22Rv1 (cell line): ENCODE measurements around the gene GCC1.
"Not testable (repeated sequence)": the region's sequence is repeated elsewhere in the genome, so short reads cannot be mapped to it uniquely, and the experiment has no call there.

ENCODE experiments used
- ZFX ChIP-seq: fragments of 450-650 bp; IDR thresholded peaks from 2 replicates; pipeline ENCODE4 v1.6.1; 2017; ENCODE audit warnings: antibody characterized with exemption, borderline replicate concordance
- TF ChIP-seq, protein P1 (sequence below): fragments of 450-650 bp; IDR thresholded peaks from 2 replicates; pipeline ENCODE4 v1.5.1; 2017; ENCODE audit warnings: mild to moderate bottlenecking

DNA sequence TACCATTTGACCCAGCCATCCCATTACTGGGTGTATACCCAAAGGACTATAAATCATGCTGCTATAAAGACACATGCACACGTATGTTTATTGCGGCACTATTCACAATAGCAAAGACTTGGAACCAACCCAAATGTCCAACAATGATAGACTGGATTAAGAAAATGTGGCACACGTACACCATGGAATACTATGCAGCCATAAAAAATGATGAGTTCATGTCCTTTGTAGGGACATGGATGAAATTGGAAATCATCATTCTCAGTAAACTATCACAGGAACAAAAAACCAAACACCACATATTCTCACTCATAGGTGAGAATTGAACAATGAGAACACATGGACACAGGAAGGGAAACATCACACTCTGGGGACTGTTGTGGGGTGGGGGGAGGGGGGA, 17.4 kb downstream of the GCC1 start:
- TF ChIP-seq, protein P1, sequence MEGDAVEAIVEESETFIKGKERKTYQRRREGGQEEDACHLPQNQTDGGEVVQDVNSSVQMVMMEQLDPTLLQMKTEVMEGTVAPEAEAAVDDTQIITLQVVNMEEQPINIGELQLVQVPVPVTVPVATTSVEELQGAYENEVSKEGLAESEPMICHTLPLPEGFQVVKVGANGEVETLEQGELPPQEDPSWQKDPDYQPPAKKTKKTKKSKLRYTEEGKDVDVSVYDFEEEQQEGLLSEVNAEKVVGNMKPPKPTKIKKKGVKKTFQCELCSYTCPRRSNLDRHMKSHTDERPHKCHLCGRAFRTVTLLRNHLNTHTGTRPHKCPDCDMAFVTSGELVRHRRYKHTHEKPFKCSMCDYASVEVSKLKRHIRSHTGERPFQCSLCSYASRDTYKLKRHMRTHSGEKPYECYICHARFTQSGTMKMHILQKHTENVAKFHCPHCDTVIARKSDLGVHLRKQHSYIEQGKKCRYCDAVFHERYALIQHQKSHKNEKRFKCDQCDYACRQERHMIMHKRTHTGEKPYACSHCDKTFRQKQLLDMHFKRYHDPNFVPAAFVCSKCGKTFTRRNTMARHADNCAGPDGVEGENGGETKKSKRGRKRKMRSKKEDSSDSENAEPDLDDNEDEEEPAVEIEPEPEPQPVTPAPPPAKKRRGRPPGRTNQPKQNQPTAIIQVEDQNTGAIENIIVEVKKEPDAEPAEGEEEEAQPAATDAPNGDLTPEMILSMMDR: not testable (repeated sequence)
- not testable (repeated sequence) for TF ChIP-seq ZFX
